WTC11 (cell line): ENCODE results near the gene BCAS1. TPM values are rescaled to one million over a fixed set of nuclear protein-coding genes. Genes with fewer than 3 reads are reported as not detected.
A peak's percentile ranks its signal among the peaks of the same experiment; 100 is the strongest.

Experiments
- ATAC-seq: fragments of 200-7000 bp; cut with Tn5 transposase; 2 replicates; pipeline ENCODE4 v1.10.0; 2021; ENCODE audit warnings: mild to moderate bottlenecking, moderate library complexity
- CTCF ChIA-PET: fragments of 300-600 bp; sonication (Branson Sonifier 250); formaldehyde crosslinking; loops from one replicate; lab custom pipeline; 2021; ENCODE audit warnings: antibody characterized with exemption; lab: Charles Lee
- POLR2A ChIA-PET: fragments of 350-600 bp; sonication (Branson Sonifier 250); formaldehyde crosslinking; loops from one replicate; lab custom pipeline; 2021; ENCODE audit warnings: antibody characterized with exemption; lab: Charles Lee
- DNase-seq: peaks from one replicate; pipeline ENCODE4 v3.0.0; 2021; ENCODE audit warnings: low spot score
- H3K27ac Mint-ChIP-seq: 2 replicates; pipeline ENCODE4 v1.8.0; 2021; ENCODE audit warnings: mixed read lengths
- H3K27me3 Mint-ChIP-seq: 2 replicates; pipeline ENCODE4 v1.8.0; 2021; ENCODE audit warnings: low read depth, mild to moderate bottlenecking, moderate library complexity, mixed read lengths
- H3K36me3 Mint-ChIP-seq: 2 replicates; pipeline ENCODE4 v1.8.0; 2021; ENCODE audit warnings: mixed read lengths
- H3K4me1 Mint-ChIP-seq: 2 replicates; pipeline ENCODE4 v1.8.0; 2022; ENCODE audit warnings: mixed read lengths
- H3K4me3 Mint-ChIP-seq: 2 replicates; pipeline ENCODE4 v1.8.0; 2021; ENCODE audit warnings: mild to moderate bottlenecking, moderate library complexity, mixed read lengths
- H3K9me3 Mint-ChIP-seq: 2 replicates; pipeline ENCODE4 v1.8.0; 2021; ENCODE audit warnings: mixed read lengths
- ATF1 ChIP-seq: sonication (generic); formaldehyde crosslinking; IDR thresholded peaks from 2 replicates; pipeline ENCODE4 v1.8.1; 2023; ENCODE audit warnings: mild to moderate bottlenecking, moderate library complexity, missing genetic modification reagents
- CBFB ChIP-seq: sonication (generic); formaldehyde crosslinking; IDR thresholded peaks from 2 replicates; pipeline ENCODE4 v1.8.1; 2022; ENCODE audit warnings: mild to moderate bottlenecking, low read depth, missing genetic modification reagents
- NFATC4 ChIP-seq: fragments of 250-450 bp; sonication (Bioruptor Pico); IDR thresholded peaks from 2 replicates; pipeline ENCODE4 v1.9.0; 2021; ENCODE audit warnings: mild to moderate bottlenecking
- OVOL2 ChIP-seq: fragments of 250-450 bp; sonication (Bioruptor Pico); IDR thresholded peaks from 2 replicates; pipeline ENCODE4 v1.9.0; 2021; ENCODE audit warnings: mild to moderate bottlenecking, borderline replicate concordance
- SMAD3 ChIP-seq: sonication (generic); formaldehyde crosslinking; IDR thresholded peaks from 2 replicates; pipeline ENCODE4 v1.8.0; 2022; ENCODE audit warnings: missing genetic modification reagents, mild to moderate bottlenecking, borderline replicate concordance
- TEAD1 ChIP-seq: sonication (generic); formaldehyde crosslinking; IDR thresholded peaks from 2 replicates; pipeline ENCODE4 v1.8.0; 2022; ENCODE audit warnings: mild to moderate bottlenecking, missing genetic modification reagents
- TEAD4 ChIP-seq: sonication (generic); formaldehyde crosslinking; IDR thresholded peaks from 2 replicates; pipeline ENCODE4 v1.8.0; 2022; ENCODE audit warnings: mild to moderate bottlenecking, missing genetic modification reagents
- ZBTB21 ChIP-seq: sonication (generic); formaldehyde crosslinking; IDR thresholded peaks from 2 replicates; pipeline ENCODE4 v1.8.1; 2023; ENCODE audit warnings: mild to moderate bottlenecking, missing genetic modification reagents, borderline replicate concordance
- ZNF121 ChIP-seq: sonication (generic); formaldehyde crosslinking; IDR thresholded peaks from 2 replicates; pipeline ENCODE4 v1.8.0; 2023; ENCODE audit warnings: missing genetic modification reagents
- ZNF219 ChIP-seq: sonication (generic); formaldehyde crosslinking; IDR thresholded peaks from 2 replicates; pipeline ENCODE4 v1.8.0; 2023; ENCODE audit warnings: missing genetic modification reagents, mild to moderate bottlenecking, borderline replicate concordance
- ZNF281 ChIP-seq: sonication (generic); formaldehyde crosslinking; IDR thresholded peaks from 2 replicates; pipeline ENCODE4 v1.8.0; 2023; ENCODE audit warnings: mild to moderate bottlenecking, missing genetic modification reagents
- total RNA-seq: library from RNA; stranded (reverse); gene quantifications from 3 replicates; pipeline ENCODE4 v1.2.3, GENCODE V29; 2021
- TF ChIP-seq, protein P1 (sequence below): sonication (generic); formaldehyde crosslinking; conservative IDR thresholded peaks from 2 replicates; pipeline ENCODE4 v1.8.1; 2023; ENCODE audit warnings: mild to moderate bottlenecking, low read depth, missing genetic modification reagents, moderate library complexity
- TF ChIP-seq, protein P2 (sequence below): sonication (generic); formaldehyde crosslinking; IDR thresholded peaks from 2 replicates; pipeline ENCODE4 v1.8.1; 2022; ENCODE audit warnings: low read depth, missing genetic modification reagents, borderline replicate concordance
- TF ChIP-seq, protein P3 (sequence below): sonication (generic); formaldehyde crosslinking; IDR thresholded peaks from 2 replicates; pipeline ENCODE4 v1.8.1; 2023; ENCODE audit warnings: mild to moderate bottlenecking, missing genetic modification reagents, borderline replicate concordance
- TF ChIP-seq, protein P4 (sequence below): sonication (generic); formaldehyde crosslinking; IDR thresholded peaks from 2 replicates; pipeline ENCODE4 v1.8.1; 2022; ENCODE audit warnings: low read depth, mild to moderate bottlenecking, moderate library complexity, missing genetic modification reagents, borderline replicate concordance
- TF ChIP-seq, protein P5 (sequence below): fragments of 250-450 bp; sonication (Bioruptor Pico); IDR thresholded peaks from 2 replicates; pipeline ENCODE4 v1.8.0; 2021; ENCODE audit warnings: mild to moderate bottlenecking
- TF ChIP-seq, protein P6 (sequence below): sonication (generic); formaldehyde crosslinking; IDR thresholded peaks from 2 replicates; pipeline ENCODE4 v1.8.1; 2022; ENCODE audit warnings: missing genetic modification reagents, borderline replicate concordance
- TF ChIP-seq, protein P7 (sequence below): fragments of 250-450 bp; sonication (Bioruptor Pico); IDR thresholded peaks from 2 replicates; pipeline ENCODE4 v1.9.0; 2021; ENCODE audit warnings: moderate library complexity, mild to moderate bottlenecking, inconsistent platforms, borderline replicate concordance

The BCAS1 gene
- total RNA-seq, 1 experiment from 2014 or later: 0.11 TPM

DNA sequence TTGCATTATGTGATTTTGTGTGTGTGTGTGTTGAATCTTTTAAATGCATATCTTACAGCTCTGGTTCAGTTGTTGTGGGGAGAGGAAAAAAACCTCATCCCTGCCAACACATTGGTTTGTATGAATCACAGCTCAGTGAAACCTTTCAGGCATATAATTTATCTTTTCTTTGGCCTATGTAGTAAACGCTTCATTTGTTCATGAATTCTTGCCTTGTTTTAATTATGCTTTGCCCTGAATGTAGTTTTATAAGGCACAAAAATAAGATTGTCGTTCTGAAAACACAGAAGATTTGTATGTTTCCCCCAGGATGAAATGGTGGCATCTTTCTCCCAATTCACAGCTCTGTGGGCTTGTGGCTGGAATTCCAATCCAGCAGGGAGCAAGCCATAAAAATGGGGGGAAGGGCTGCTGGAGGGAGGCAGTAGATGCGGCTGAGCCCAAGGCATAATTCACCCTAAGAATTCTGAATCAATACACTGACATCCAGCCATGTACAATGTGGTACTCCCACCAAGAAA, 45.1 kb downstream of the BCAS1 start:
- ChIA-PET POLR2A (no interaction called here), CTCF (interaction anchor here (0.6 kb wide), 1 partner anchor 391 kb away, joined by 4 read pairs; no protein-coding TSS in a partner anchor)
- DNase-seq (no peak), ATAC-seq (peak; percentile 52; the same call in 1 of the 2 replicates)
- Mint-ChIP-seq H3K27ac (no peak overlapping the region), H3K27me3 (no peaks in the 10 kb centered on the region)
- no peak for TF ChIP-seq ATF1 (CRISPR knock-in tag)
- no peak for TF ChIP-seq TEAD1 (CRISPR knock-in tag)
- no peak for TF ChIP-seq OVOL2 (CRISPR knock-in tag)
- TF ChIP-seq, all 79 proteins: peak for 0
- Mint-ChIP-seq H3K4me3 (no peak overlapping the region), H3K36me3 (no peaks in the 10 kb centered on the region), H3K4me1 (peaks cover 12% of the 10 kb centered on the region), H3K9me3 (no peaks in the 10 kb centered on the region)

DNA sequence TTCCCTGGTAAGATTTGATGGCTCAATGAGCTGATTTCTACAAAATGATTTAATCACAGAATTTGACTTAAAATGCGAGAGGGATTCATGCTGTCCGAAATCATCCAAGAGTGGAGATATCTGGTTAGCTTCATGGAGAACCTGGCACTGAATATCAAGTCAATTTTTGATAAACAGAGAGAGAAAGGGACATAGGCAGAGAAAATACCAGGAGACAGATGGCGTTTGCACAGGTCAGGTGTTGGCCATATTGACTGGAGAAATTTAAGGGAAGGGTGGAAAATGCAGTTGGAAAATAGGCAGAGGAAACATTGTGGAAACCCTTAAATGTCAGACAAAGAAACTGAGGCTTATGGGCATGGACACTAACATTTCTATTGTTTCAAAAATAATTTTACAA, 47.0 kb downstream of the BCAS1 start:
- no peak overlapping the region for H3K27ac Mint-ChIP-seq
- no peaks in the 10 kb centered on the region for H3K27me3 Mint-ChIP-seq
- no peaks in the 10 kb centered on the region for H3K36me3 Mint-ChIP-seq
- POLR2A ChIA-PET: no interaction called here
- peaks cover 12% of the 10 kb centered on the region for H3K4me1 Mint-ChIP-seq
- H3K4me3 Mint-ChIP-seq: no peak overlapping the region
- DNase-seq (no peak), ATAC-seq (no peak)
- no peaks in the 10 kb centered on the region for H3K9me3 Mint-ChIP-seq
- CTCF ChIA-PET: no interaction called here
- TF ChIP-seq TEAD4 (no peak), ZNF219 (CRISPR knock-in tag) (no peak), ZNF121 (CRISPR knock-in tag) (no peak), NFATC4 (CRISPR knock-in tag) (no peak), ZNF281 (CRISPR knock-in tag) (no peak), ZBTB21 (CRISPR knock-in tag) (no peak), CBFB (CRISPR knock-in tag) (no peak), SMAD3 (CRISPR knock-in tag) (no peak)
- TF ChIP-seq, protein P1, sequence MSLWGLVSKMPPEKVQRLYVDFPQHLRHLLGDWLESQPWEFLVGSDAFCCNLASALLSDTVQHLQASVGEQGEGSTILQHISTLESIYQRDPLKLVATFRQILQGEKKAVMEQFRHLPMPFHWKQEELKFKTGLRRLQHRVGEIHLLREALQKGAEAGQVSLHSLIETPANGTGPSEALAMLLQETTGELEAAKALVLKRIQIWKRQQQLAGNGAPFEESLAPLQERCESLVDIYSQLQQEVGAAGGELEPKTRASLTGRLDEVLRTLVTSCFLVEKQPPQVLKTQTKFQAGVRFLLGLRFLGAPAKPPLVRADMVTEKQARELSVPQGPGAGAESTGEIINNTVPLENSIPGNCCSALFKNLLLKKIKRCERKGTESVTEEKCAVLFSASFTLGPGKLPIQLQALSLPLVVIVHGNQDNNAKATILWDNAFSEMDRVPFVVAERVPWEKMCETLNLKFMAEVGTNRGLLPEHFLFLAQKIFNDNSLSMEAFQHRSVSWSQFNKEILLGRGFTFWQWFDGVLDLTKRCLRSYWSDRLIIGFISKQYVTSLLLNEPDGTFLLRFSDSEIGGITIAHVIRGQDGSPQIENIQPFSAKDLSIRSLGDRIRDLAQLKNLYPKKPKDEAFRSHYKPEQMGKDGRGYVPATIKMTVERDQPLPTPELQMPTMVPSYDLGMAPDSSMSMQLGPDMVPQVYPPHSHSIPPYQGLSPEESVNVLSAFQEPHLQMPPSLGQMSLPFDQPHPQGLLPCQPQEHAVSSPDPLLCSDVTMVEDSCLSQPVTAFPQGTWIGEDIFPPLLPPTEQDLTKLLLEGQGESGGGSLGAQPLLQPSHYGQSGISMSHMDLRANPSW (CRISPR knock-in tag): no peak
- TF ChIP-seq, protein P2, sequence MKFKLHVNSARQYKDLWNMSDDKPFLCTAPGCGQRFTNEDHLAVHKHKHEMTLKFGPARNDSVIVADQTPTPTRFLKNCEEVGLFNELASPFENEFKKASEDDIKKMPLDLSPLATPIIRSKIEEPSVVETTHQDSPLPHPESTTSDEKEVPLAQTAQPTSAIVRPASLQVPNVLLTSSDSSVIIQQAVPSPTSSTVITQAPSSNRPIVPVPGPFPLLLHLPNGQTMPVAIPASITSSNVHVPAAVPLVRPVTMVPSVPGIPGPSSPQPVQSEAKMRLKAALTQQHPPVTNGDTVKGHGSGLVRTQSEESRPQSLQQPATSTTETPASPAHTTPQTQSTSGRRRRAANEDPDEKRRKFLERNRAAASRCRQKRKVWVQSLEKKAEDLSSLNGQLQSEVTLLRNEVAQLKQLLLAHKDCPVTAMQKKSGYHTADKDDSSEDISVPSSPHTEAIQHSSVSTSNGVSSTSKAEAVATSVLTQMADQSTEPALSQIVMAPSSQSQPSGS (CRISPR knock-in tag): no peak
- TF ChIP-seq, protein P3, sequence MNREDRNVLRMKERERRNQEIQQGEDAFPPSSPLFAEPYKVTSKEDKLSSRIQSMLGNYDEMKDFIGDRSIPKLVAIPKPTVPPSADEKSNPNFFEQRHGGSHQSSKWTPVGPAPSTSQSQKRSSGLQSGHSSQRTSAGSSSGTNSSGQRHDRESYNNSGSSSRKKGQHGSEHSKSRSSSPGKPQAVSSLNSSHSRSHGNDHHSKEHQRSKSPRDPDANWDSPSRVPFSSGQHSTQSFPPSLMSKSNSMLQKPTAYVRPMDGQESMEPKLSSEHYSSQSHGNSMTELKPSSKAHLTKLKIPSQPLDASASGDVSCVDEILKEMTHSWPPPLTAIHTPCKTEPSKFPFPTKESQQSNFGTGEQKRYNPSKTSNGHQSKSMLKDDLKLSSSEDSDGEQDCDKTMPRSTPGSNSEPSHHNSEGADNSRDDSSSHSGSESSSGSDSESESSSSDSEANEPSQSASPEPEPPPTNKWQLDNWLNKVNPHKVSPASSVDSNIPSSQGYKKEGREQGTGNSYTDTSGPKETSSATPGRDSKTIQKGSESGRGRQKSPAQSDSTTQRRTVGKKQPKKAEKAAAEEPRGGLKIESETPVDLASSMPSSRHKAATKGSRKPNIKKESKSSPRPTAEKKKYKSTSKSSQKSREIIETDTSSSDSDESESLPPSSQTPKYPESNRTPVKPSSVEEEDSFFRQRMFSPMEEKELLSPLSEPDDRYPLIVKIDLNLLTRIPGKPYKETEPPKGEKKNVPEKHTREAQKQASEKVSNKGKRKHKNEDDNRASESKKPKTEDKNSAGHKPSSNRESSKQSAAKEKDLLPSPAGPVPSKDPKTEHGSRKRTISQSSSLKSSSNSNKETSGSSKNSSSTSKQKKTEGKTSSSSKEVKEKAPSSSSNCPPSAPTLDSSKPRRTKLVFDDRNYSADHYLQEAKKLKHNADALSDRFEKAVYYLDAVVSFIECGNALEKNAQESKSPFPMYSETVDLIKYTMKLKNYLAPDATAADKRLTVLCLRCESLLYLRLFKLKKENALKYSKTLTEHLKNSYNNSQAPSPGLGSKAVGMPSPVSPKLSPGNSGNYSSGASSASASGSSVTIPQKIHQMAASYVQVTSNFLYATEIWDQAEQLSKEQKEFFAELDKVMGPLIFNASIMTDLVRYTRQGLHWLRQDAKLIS: no peak
- TF ChIP-seq, protein P4, sequence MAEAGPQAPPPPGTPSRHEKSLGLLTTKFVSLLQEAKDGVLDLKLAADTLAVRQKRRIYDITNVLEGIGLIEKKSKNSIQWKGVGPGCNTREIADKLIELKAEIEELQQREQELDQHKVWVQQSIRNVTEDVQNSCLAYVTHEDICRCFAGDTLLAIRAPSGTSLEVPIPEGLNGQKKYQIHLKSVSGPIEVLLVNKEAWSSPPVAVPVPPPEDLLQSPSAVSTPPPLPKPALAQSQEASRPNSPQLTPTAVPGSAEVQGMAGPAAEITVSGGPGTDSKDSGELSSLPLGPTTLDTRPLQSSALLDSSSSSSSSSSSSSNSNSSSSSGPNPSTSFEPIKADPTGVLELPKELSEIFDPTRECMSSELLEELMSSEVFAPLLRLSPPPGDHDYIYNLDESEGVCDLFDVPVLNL (CRISPR knock-in tag): no peak
- TF ChIP-seq, protein P5, sequence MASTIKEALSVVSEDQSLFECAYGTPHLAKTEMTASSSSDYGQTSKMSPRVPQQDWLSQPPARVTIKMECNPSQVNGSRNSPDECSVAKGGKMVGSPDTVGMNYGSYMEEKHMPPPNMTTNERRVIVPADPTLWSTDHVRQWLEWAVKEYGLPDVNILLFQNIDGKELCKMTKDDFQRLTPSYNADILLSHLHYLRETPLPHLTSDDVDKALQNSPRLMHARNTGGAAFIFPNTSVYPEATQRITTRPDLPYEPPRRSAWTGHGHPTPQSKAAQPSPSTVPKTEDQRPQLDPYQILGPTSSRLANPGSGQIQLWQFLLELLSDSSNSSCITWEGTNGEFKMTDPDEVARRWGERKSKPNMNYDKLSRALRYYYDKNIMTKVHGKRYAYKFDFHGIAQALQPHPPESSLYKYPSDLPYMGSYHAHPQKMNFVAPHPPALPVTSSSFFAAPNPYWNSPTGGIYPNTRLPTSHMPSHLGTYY (CRISPR knock-in tag): no peak
- TF ChIP-seq, protein P6, sequence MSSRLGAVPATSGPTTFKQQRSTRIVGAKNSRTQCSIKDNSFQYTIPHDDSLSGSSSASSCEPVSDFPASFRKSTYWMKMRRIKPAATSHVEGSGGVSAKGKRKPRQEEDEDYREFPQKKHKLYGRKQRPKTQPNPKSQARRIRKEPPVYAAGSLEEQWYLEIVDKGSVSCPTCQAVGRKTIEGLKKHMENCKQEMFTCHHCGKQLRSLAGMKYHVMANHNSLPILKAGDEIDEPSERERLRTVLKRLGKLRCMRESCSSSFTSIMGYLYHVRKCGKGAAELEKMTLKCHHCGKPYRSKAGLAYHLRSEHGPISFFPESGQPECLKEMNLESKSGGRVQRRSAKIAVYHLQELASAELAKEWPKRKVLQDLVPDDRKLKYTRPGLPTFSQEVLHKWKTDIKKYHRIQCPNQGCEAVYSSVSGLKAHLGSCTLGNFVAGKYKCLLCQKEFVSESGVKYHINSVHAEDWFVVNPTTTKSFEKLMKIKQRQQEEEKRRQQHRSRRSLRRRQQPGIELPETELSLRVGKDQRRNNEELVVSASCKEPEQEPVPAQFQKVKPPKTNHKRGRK (CRISPR knock-in tag): no peak
- TF ChIP-seq, protein P7, sequence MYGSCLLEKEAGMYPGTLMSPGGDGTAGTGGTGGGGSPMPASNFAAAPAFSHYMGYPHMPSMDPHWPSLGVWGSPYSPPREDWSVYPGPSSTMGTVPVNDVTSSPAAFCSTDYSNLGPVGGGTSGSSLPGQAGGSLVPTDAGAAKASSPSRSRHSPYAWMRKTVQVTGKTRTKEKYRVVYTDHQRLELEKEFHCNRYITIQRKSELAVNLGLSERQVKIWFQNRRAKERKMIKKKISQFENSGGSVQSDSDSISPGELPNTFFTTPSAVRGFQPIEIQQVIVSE (CRISPR knock-in tag): no peak
